Pancreas (tissue), 10 donors: ENCODE data around the gene KLHL18. TPM values are rescaled to one million over a fixed set of nuclear protein-coding genes. Genes with fewer than 3 reads are reported as not detected.

ENCODE experiments used
- ATAC-seq, 4 donors: fragments of 200-7000 bp; cut with Tn5 transposase; one replicate each; pipeline versions ENCODE4 v1.8.0 to v1.9.1; 2020; ENCODE audit warnings: mild to moderate bottlenecking in 4 of 4, moderate library complexity in 4 of 4
- DNase-seq, 6 donors: peaks; one replicate each; pipeline ENCODE4 v3.0.0-alpha.2; 2020
- FAIRE-seq: peaks from 2 replicates; lab custom pipeline; 2012; peaks lifted over from hg19 to GRCh38; lab: Jason Lieb, UNC
- H3K27ac ChIP-seq, 4 donors: fragments of 200-600 bp; sonication (generic); 1 replicate in 3 of 4; 2 replicates in 1 of 4; pipeline versions ENCODE4 v1.5.0 to v1.8.0; 2020
- H3K27me3 ChIP-seq, 4 donors: fragments of 200-600 bp; one replicate each; pipeline ENCODE4 v1.8.0; 2021
- H3K36me3 ChIP-seq, 3 donors: fragments of 200-600 bp; sonication (generic) in 1 of 3; one replicate each; pipeline versions ENCODE4 v1.5.0 to v1.8.0; 2020 to 2021
- H3K4me1 ChIP-seq, 3 donors: fragments of 200-600 bp; one replicate each; pipeline ENCODE4 v1.8.0; 2021
- H3K4me3 ChIP-seq, 4 donors: fragments of 200-600 bp; sonication (generic) in 2 of 4; one replicate each; pipeline versions ENCODE4 v1.5.0 to v1.8.0; 2020 to 2021
- H3K9me3 ChIP-seq, 4 donors: fragments of 200-600 bp; one replicate each; pipeline ENCODE4 v1.8.0; 2021
- CTCF ChIP-seq, 4 donors: fragments of 200-600 bp; sonication (generic) in 3 of 4; IDR thresholded peaks; one replicate each; pipeline versions ENCODE4 v1.5.0 to v1.8.0; 2021; ENCODE audit warnings: antibody characterized with exemption in 4 of 4
- WGBS, 2 donors: extraction: QIAGEN DNeasy Blood & Tissue Kit; methylation state at CpG; one replicate each; pipeline ENCODE4 v1.1.7; 2013; 5-methylcytosine and 5-hydroxymethylcytosine counted together
- intact Hi-C, 3 donors: fragments of 100-400 bp; cut with DNase I; formaldehyde crosslinking; loops; one replicate each; pipeline versions ENCODE4 v1.11.1 to v1.14.2; 2022
- polyA plus RNA-seq, 2 donors: library from polyadenylated mRNA; stranded (reverse); fragments of 200-250 nt; gene quantifications; one replicate each; pipeline ENCODE4 v1.2.3, GENCODE V29; 2013
- total RNA-seq, 6 donors: library from RNA; stranded (reverse); fragmentation: NEBNext Ultra II Directional in 4 of 6; extraction: Animal tissue kit (Norgen Biotek cat#: 25700) in 4 of 6; gene quantifications; one replicate each; pipeline versions ENCODE4 v1.2.1 to v1.2.4, GENCODE V29; 2021 to 2023
- donor health status: healthy with polysubstance abuse.
- donor health status: DM: no; HTN: no; CAD: no; lungs with moderate emphysema.
- donor health status: DM: no; HTN: no; CAD: no.
- donor health status: control.
- donor health status: control.
- donor health status: Bipolar disorder and iron deficiency.
- donor health status: DM: yes; HTN: yes; CAD: no.
- donor health status: DM: no; HTN: no; CAD: no.
- donor health status: DM: no; HTN: no; CAD: no.
- donor health status: DM: yes; HTN: yes; CAD: no.

The KLHL18 gene
- total and polyA plus RNA-seq, 8 donors, result 6.1 to 14.5 (median 9.2) TPM

- 47 to 49% methylated on average over 2 of the region's 2 CpGs for WGBS, 2 donors
- no peak overlapping the region for H3K4me3 ChIP-seq
- H3K4me1 ChIP-seq, result no peaks in the 10 kb centered on the region
- no peaks in the 10 kb centered on the region for H3K36me3 ChIP-seq
- intact Hi-C loops, result loop anchor here in 1 of 3 donors (10.0 kb wide), 1 partner anchor 395 kb away; no protein-coding TSS in a partner anchor
- H3K27me3 ChIP-seq, result no peaks in the 10 kb centered on the region
- H3K9me3 ChIP-seq, result no peaks in the 10 kb centered on the region
- no peak for FAIRE-seq
- ATAC-seq, result no peak
- no peak for DNase-seq
- no peak overlapping the region for H3K27ac ChIP-seq
- no peak for TF ChIP-seq CTCF (IDR thresholded peaks at IDR 0.05)
Measured at GRCh38 chr3:47319956-47320355, 37.2 kb downstream of the KLHL18 start.

- ATAC-seq (peak in 1 of 4 donors; percentile 19), FAIRE-seq (no peak), DNase-seq (no peak)
Measured at GRCh38 chr3:47323431-47324277, 40.9 kb downstream of the KLHL18 start.

GRCh38 chr3:47324278-47324865, 41.6 kb downstream of the KLHL18 start:
- 5 to 6% methylated on average over 2 of the region's 2 CpGs for WGBS, 2 donors
- ATAC-seq, result peak; percentile 90 to 99 (median 96)

More at GRCh38 chr3:47323431-47324277, 40.9 kb downstream of the KLHL18 start:
- Histone ChIP-seq H3K27me3 (no peaks in the 10 kb centered on the region), H3K9me3 (no peaks in the 10 kb centered on the region), H3K4me1 (no peaks in the 10 kb centered on the region), H3K4me3 (no peak overlapping the region), H3K27ac (no peak overlapping the region), H3K36me3 (peaks cover 0 to 5% (median 0%) of the 10 kb centered on the region in 3 donors)
- 78 to 86% methylated on average over 8 of the region's 8 CpGs for WGBS, 2 donors
- TF ChIP-seq CTCF (IDR thresholded peaks at IDR 0.05), result no peak
- intact Hi-C loops, result loop anchor here in 1 of 3 donors (10.0 kb wide), 1 partner anchor 399 kb away; no protein-coding TSS in a partner anchor

GRCh38 chr3:47333907-47334306, 51.2 kb downstream of the KLHL18 start:
- ATAC-seq (no peak), DNase-seq (no peak), FAIRE-seq (no peak)
- no peak overlapping the region for H3K27ac ChIP-seq
- 66 to 69% methylated on average over 3 of the region's 3 CpGs for WGBS, 2 donors
- H3K4me3 ChIP-seq, result no peak overlapping the region
- H3K27me3 ChIP-seq, result no peaks in the 10 kb centered on the region
- no peaks in the 10 kb centered on the region for H3K4me1 ChIP-seq
- intact Hi-C loops, result no loop called here
- TF ChIP-seq CTCF (IDR thresholded peaks at IDR 0.05), result no peak
- peaks cover 0 to 43% (median 17%) of the 10 kb centered on the region in 3 donors for H3K36me3 ChIP-seq
- H3K9me3 ChIP-seq, result no peaks in the 10 kb centered on the region

More at GRCh38 chr3:47324278-47324865, 41.6 kb downstream of the KLHL18 start:
- DNase-seq, result peak in 3 of 6 donors; percentile 22 to 67 (median 32)
- FAIRE-seq, result no peak
- Histone ChIP-seq H3K36me3 (peaks cover 0 to 5% (median 0%) of the 10 kb centered on the region in 3 donors), H3K27me3 (no peaks in the 10 kb centered on the region), H3K4me3 (no peak overlapping the region), H3K27ac (no peak overlapping the region), H3K4me1 (no peaks in the 10 kb centered on the region), H3K9me3 (no peaks in the 10 kb centered on the region)
- peak; percentile 32 to 54 (median 46) for TF ChIP-seq CTCF (IDR thresholded peaks at IDR 0.05)
- intact Hi-C loops, result loop anchor here in 1 of 3 donors (10.0 kb wide), 1 partner anchor 400 kb away; no protein-coding TSS in a partner anchor
